ENCODE data around the gene CD59.
"Not testable (repeated sequence)": the region's sequence is repeated elsewhere in the genome, so short reads cannot be mapped to it uniquely, and the experiment has no call there.

CD59 gene

GRCh38 chr11:33742249-33742851, 6.1 kb upstream of the CD59 start:
- peak; percentile 84 for FAIRE-seq

DNA sequence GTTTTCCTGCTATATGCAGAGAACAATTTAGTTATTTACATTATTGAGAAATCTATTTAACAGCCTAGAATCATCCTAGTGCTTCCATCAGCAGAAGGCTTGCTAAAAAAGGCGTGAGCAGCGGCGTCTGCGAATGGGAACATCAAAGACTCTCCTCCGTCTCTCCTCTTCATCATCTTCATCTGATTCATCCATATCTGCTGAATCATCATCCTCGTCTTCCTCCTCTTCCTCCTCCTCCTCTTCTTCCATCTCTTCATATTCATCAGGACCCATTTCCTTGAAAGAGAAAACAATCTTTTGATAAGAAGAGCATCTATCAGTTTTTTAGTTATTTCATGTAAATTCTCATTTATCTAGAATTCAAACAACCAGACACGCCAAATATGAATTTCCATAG, 5.6 kb upstream of the CD59 start:
- no peak for FAIRE-seq

DNA sequence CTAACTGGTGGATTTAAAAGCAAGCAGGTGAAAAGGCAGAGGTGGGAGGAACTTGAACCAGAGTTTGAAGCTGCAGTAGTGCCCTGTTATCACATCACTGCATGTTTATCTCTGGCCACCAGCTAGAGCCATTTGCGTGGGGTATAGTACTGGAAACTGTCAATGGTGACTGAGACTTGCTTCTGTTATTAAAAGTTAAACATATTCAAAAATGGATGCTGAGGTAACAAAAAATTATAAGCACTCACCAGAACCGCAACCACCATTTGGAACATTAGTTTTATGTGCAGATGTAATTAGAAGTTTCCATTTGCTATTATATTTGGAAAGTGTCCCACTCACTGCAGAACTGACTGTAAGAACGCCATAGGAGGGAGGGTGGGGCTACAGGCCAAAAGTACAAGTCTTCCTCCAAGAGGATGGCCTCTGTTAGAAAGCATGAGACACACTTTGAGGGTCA, 1.2 kb upstream of the CD59 start:
- no peak for FAIRE-seq

- no peak for FAIRE-seq
These were observed 714 bp downstream of the CD59 start for GRCh38 chr11:33735271-33736147.

- no peak for FAIRE-seq
These were observed 1.6 kb downstream of the CD59 start for GRCh38 chr11:33734441-33735270.

DNA sequence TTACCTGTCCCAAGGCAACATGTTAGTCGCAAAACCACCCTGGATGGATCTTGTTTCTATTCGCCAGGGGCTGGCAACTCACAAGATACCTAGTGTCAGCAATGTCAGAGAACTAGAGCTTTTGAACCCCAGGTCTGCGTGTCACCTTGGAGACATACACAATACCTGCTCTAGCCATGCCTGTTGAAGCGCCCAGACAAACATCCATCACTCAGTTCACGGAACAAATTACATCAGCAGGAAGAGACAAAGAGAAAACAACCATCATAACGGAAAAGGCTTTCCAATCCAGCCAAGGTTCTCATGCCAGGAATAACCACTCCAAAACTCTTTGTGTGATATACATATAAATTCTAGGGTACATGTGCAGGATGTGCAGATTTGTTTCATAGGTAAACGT, 2.2 kb downstream of the CD59 start:
- FAIRE-seq: no peak

DNA sequence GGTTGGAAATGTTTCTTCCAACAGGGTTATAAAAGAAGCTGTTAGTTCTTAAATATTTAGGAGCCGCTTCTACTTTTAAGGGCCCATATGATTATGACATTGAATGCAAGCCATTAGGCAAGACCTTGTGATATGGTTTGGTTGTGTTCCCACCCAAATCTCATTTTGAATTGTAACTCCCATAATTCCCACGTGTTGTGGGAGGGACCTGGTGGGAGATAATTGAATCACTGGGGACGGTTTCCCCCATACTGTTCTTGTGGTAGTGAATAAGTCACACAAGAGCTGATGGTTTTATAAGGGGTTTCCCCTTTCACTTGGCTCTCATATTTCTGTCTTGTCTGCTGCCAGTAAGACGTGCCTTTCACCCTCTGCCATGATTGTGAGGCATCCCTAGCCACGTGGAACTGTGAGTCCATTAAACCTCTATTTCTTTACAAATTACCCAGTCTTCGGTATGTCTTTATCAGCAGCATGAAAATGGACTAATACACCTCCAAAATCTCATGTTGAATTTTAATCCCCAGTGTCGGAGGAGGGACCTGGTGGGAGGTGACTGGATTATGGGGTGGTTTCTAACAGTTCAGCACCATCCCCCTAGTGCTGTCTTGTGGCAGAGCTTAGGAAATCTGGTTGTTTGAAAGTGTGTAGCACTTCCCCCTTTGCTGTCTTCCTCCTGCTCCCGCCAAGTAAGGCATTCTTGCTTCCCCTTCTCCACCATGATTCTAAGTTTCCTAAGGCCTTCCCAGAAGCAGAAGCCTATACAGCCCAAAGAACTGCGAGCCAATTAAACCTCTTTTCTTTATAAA, 4.3 kb downstream of the CD59 start:
- no peak for FAIRE-seq

DNA sequence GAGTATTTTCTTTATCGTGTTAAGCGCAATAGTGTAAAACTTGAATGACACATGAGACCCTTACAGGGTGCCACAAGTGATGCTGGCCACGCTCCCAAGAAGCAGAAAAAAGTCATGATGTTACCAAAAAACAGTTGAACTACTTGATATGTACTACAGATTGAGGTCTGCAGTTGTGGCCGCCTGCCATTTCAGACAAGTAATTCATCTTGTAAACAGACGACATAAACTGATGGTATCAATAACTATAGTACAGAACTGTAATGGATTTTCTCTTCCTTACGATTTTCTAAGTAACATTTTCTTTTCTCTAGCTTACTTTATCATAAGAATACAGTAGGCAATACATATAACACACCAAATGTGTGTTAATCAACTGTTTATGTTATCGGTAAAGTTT, 5.5 kb downstream of the CD59 start:
- FAIRE-seq: no peak

GRCh38 chr11:33729072-33729664, 7.1 kb downstream of the CD59 start:
- not testable (repeated sequence) for FAIRE-seq

DNA sequence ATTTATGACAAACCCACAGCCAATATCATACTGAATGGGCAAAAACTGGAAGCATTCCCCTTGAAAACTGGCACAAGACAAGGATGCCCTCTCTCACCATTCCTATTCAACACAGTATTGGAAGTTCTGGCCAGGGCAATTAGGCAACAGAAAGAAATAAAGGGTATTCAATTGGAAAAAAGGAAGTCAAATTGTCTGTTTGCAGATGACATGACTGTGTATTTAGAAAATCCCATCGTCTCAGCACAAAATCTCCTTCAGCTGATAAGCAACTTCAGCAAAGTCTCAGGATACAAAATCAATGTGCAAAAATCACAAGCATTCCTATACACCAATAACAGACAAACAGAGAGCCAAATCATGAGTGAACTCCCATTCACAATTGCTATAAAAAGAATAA, 8.7 kb downstream of the CD59 start:
- not testable (repeated sequence) for FAIRE-seq

- FAIRE-seq: no peak
These were observed 10.7 kb downstream of the CD59 start for GRCh38 chr11:33725496-33725895.

DNA sequence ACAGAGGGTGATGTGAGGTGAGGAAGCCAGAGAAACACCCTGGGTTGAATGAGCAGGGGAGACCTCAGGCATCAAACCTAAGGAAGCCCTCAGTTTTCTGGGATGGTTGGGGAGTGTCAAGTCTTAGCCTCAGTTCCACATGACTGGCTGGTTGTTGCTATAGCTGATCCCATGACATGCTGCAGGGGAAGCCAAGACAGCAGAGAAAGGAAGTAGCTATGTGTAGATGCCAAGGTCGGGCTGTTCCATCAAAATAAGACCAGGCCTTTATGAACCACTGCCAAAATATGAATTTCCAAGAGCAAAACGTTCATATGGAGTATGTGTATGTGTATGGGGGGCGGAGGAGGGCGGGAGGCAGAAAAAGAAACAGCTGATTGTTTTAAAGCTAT, 11.6 kb downstream of the CD59 start:
- FAIRE-seq: no peak

DNA sequence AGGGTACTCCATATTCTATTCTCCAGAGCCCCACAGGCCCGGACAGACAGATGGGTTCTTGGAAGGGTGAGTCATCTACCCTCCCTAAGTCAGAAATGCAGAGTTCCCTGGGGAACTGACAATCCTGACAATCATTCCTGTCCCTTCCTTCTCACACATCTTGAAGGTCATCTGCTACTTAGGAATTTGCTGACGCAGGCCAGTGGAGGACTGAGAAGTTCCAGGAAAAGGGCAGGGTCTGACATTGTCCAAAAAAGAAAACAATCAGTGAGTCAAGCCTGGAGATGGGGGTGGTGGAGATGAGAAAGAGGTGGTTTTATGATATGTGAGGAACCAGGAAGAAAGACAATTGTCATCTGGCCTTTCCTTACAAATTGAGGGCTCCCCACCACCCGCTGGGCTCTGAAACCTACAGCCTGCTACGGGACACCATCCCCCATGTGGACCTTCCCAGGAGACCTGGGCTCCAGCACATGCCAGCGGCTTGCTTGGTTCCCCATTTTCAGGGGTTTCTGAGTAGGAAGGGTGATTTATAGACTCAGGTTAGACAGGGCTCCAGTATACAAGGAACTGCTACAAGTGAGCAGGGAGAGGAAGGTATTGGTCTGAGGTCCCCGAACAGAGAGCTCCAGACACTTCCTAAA, 12.9 kb downstream of the CD59 start:
- FAIRE-seq: no peak

DNA sequence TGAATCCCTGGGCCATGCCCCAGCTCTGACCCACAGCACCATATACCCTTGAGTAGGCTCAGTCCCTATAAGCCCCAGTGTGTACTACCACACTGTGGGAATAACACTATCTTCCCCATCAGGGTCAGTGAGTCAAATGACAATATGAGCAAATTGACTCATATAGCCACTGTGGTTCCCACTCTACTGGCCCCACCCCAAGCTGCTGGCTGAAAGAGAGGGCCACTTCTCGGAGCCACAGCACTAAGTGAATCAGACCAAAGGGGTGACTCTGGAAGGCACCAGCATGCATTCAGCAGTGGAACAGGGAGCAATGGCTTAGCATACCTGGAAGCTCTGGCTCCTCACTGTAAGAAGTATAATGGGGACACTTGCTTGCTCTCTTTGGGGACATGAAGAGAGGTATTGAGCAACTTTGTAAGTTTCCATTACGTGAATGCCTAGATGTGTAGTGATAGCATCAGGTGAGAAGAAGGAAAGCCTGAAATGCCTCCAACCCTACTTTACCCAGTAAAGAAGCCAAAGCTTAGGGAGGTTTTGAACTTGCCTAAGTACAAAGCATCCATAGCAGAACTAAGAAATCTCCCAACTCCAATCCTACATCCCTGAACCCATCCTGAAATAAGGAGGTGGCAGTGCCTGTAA, 13.5 kb downstream of the CD59 start:
- FAIRE-seq: no peak

- no peak for FAIRE-seq
These were observed 14.2 kb downstream of the CD59 start for GRCh38 chr11:33721984-33722383.

DNA sequence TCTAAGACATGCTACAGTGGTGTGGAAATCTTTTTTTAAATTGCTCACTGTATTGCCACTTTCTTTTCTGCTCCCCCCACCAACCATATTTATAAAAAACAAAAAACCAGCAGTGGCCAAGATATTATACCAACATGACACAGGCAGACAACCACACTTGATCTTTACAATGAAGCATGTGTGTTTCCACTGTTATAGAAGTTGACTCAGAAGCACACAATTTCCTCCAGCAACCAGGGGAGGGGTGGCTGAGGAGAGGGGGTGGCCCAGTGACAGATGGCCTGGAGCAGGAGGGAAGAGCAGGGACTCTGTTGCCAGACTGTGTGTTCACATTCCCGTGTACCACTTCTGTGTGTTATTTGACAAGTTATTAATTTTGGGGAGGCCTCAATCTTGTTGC, 14.8 kb downstream of the CD59 start:
- FAIRE-seq: no peak

DNA sequence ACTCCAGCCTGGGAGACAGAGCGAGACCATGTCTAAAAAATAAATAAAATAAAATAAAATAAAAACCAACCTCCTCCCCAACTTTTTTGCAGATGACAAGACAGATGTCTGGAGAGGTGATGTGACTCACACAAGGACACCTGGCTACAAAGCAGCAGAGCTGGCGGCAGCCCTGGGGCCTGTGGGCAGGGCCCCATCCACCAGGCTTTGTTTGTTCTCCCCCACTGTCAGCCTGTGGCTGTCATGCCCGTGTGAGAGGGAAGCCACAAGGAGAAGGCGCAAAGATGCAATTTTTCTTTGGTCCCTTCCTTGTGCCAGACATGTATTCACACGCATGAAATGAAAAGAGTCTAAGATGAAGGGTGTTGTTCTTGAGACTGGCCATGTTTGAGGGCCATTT, 16.6 kb downstream of the CD59 start:
- FAIRE-seq: no peak

DNA sequence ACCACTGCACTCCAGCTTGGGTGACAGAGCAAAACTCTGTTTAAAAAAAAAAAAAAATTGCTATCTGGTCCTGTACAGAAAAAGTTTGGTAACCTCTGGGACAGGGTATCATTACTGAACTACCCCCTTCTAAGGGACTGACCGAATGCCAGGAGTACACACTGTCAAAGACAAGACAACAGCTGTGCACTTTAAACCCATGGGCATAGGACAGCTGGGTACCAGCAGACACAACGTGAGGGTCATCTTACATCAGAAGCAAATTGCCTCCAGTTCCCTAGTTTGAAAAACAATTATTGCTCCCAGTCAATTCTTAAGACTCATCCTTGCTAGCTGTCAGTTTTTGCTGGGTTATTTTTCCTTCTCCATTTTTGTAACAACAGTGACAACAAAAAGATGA, 17.8 kb downstream of the CD59 start:
- no peak for FAIRE-seq

DNA sequence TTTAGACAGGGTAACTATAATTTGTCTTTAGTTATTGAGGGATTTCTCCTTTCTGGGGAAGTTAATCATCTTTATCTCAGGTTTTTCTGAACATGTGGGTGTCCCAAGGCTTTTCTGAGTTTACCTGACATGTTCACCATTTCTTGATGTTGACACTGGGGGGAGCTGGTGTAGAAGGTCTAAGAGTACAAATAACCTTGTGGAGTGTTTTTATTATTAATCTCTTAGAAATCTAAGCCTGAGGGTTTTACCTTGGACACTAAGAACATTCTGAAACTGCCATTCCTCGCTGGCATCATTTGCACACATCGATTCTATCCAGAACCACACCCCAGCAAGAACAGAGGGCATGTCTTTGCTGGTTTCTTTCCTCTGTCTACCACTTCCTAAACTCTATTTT, 20.0 kb downstream of the CD59 start:
- FAIRE-seq: no peak

DNA sequence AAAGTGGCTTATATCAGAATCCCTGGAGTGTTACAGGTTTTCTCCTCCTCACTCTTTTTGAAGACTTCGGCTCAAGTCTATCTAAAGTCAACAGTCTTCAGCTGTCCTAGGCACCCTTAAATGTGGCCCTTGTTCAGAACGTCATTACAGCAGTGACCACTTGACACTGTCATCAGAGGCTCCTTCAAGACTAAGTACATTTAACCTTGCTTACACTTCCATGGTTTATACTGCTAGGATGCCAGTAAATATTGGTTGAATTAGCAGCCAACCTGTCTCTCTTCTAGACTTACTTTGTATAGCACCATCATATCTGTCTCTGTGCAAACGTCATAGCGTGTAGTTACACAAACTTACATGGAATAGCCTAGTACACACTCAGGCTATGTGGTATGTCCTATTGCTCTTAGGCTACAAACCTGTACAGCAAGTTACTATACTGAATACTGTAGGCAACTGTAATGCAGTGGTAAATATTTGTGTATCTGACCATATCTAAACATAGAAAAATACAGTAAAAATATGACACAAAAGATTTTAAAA, 22.3 kb downstream of the CD59 start:
- FAIRE-seq: no peak
